OCI-LY3 (cell line): ENCODE data around the gene LBHD1.

Source experiments
- EZH2phosphoT487 ChIP-seq: fragments of 200-600 bp; shearing (Covaris generic); IDR thresholded peaks from 2 replicates; pipeline ENCODE4 v1.6.1; 2018; ENCODE audit warnings: antibody characterized with exemption, mixed run types, low read depth
- TF ChIP-seq, protein P1 (sequence below): fragments of 200-600, 300-600 bp; sonication (generic); IDR thresholded peaks from 2 replicates; pipeline ENCODE4 v1.5.1; 2014; ENCODE audit warnings: antibody characterized with exemption, low read length, low read depth

DNA sequence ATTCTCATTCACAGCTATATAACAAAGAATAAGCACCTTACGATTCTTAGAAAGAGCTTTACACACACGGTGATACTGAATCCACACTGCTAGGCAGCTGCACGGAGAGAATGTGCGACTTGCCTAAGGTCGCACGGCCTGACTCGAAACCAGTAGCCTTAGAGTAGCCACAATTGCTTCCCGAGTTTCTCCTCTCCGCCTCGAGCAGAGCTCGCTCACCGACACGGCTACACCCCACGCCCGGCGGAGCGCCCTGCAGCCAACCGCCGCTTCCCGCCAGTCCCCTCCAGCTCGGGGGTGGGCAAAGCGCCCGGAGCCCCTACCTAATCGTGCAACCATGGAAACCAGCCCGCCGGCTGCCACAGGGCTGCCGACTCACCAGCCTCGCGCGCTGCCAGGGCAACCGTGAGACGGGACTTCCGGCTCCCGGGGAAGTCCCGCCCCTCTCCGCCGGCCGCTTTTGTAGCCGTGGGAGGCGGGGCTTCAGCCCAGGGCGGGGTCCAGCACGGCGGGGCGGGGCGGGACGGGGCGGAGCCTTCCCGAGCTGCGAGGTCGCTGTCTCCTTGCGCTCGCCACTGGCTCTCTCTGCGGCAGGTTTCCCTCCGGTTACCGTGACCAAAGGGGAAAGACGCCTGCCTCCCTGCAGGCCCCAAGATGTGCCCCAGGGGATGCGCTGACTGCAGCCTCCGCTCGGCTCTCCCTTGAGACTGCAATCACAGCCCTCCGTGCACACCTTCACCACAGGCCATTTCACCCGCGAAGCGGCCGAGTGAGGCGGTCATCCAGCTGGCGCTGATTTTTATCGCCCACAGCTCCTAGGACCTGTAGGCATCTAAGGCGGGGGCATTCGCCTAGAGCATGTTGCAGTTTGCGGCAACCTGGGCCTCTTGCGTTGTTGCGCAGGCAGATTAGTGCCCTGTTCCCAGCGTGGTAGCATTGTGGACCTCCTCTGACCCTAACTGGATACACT is 34.1 kb upstream of the LBHD1 start:
- TF ChIP-seq, protein P1, sequence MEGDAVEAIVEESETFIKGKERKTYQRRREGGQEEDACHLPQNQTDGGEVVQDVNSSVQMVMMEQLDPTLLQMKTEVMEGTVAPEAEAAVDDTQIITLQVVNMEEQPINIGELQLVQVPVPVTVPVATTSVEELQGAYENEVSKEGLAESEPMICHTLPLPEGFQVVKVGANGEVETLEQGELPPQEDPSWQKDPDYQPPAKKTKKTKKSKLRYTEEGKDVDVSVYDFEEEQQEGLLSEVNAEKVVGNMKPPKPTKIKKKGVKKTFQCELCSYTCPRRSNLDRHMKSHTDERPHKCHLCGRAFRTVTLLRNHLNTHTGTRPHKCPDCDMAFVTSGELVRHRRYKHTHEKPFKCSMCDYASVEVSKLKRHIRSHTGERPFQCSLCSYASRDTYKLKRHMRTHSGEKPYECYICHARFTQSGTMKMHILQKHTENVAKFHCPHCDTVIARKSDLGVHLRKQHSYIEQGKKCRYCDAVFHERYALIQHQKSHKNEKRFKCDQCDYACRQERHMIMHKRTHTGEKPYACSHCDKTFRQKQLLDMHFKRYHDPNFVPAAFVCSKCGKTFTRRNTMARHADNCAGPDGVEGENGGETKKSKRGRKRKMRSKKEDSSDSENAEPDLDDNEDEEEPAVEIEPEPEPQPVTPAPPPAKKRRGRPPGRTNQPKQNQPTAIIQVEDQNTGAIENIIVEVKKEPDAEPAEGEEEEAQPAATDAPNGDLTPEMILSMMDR: no peak
- no peak for TF ChIP-seq EZH2phosphoT487
